ENCODE measurements around the gene NRTN. TPM values are rescaled to one million over a fixed set of nuclear protein-coding genes. Genes with fewer than 3 reads are reported as not detected.

Gene NRTN
- total and polyA plus RNA-seq, 2 of the 13 experiments (the other 11 are each of a cell fraction or from before 2014, with no cell fraction given): 4.1 to 5.3 TPM

GRCh38 chr19:5828661-5829566 is 24.0 kb downstream of the NRTN start (continued):
- TF ChIP-seq, protein P1, sequence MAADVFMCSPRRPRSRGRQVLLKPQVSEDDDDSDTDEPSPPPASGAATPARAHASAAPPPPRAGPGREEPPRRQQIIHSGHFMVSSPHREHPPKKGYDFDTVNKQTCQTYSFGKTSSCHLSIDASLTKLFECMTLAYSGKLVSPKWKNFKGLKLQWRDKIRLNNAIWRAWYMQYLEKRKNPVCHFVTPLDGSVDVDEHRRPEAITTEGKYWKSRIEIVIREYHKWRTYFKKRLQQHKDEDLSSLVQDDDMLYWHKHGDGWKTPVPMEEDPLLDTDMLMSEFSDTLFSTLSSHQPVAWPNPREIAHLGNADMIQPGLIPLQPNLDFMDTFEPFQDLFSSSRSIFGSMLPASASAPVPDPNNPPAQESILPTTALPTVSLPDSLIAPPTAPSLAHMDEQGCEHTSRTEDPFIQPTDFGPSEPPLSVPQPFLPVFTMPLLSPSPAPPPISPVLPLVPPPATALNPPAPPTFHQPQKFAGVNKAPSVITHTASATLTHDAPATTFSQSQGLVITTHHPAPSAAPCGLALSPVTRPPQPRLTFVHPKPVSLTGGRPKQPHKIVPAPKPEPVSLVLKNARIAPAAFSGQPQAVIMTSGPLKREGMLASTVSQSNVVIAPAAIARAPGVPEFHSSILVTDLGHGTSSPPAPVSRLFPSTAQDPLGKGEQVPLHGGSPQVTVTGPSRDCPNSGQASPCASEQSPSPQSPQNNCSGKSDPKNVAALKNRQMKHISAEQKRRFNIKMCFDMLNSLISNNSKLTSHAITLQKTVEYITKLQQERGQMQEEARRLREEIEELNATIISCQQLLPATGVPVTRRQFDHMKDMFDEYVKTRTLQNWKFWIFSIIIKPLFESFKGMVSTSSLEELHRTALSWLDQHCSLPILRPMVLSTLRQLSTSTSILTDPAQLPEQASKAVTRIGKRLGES (CRISPR knock-in tag; IDR thresholded peaks at IDR 0.05; ENCODE audit: borderline replicate concordance): no peak
- TF ChIP-seq, protein P2, sequence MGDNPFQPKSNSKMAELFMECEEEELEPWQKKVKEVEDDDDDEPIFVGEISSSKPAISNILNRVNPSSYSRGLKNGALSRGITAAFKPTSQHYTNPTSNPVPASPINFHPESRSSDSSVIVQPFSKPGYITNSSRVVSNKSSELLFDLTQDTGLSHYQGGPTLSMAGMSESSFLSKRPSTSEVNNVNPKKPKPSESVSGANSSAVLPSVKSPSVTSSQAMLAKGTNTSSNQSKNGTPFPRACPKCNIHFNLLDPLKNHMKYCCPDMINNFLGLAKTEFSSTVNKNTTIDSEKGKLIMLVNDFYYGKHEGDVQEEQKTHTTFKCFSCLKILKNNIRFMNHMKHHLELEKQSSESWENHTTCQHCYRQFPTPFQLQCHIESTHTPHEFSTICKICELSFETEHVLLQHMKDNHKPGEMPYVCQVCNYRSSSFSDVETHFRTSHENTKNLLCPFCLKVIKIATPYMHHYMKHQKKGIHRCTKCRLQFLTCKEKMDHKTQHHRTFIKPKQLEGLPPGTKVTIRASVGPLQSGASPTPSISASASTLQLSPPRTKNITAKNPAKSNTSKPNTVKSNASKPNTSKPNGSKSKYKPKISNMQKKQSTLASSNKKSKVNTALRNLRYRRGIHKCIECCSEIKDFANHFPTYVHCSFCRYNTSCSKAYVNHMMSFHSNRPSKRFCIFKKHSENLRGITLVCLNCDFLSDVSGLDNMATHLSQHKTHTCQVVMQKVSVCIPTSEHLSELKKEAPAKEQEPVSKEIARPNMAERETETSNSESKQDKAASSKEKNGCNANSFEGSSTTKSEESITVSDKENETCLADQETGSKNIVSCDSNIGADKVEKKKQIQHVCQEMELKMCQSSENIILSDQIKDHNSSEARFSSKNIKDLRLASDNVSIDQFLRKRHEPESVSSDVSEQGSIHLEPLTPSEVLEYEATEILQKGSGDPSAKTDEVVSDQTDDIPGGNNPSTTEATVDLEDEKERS (CRISPR knock-in tag; IDR thresholded peaks at IDR 0.05): no peak
- TF ChIP-seq, protein P3, sequence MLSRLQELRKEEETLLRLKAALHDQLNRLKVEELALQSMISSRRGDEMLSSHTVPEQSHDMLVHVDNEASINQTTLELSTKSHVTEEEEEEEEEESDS (CRISPR knock-in tag; IDR thresholded peaks at IDR 0.05; ENCODE audit: borderline replicate concordance): no peak
